GM18502 (cell line): ENCODE results near the gene SLC24A2.

ENCODE experiments used
- ATAC-seq: cut with Tn5 transposase; IDR thresholded peaks from one replicate; pipeline ENCODE4 v1.9.1; 2021; ENCODE audit warnings: mild to moderate bottlenecking; ENCODE audit not compliant: unreplicated experiment, poor library complexity

Gene SLC24A2

GRCh38 chr9:19768798-19769197 lies 20.0 kb downstream of the SLC24A2 start:
- no peak for ATAC-seq

GRCh38 chr9:19759066-19759465 lies 29.8 kb downstream of the SLC24A2 start:
- no peak for ATAC-seq

GRCh38 chr9:19757745-19758144 lies 31.1 kb downstream of the SLC24A2 start:
- ATAC-seq, result no peak

- ATAC-seq, result no peak
Observed at GRCh38 chr9:19754921-19755320, 33.9 kb downstream of the SLC24A2 start.

GRCh38 chr9:19748278-19749126 lies 40.3 kb downstream of the SLC24A2 start:
- no peak for ATAC-seq

GRCh38 chr9:19746223-19746622 lies 42.6 kb downstream of the SLC24A2 start:
- ATAC-seq, result no peak

- ATAC-seq, result no peak
Observed at GRCh38 chr9:19741178-19741577, 47.7 kb downstream of the SLC24A2 start.
